ENCODE results near the gene STAT6.

STAT6 gene

DNA sequence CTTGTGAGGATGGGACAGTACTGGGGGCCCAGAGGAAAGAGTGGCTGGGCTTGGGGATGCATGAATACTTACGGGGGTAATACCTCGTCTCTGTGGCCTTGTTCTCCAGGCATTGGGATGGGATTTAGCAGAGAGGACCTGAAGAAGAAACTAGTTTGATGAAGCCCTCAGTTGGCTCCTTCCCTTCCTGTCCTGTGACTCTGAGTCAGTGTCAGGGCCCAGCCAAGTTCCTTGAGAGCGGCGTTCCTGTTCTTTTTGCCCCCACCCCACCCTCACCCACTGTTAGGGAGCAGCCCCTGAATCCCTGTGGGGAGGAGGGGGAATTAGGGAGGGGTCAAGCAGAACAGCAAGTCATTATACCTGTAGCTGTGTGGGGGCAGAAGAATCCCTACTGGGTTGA, 41.5 kb upstream of the STAT6 start:
- Histone ChIP-seq H3K9me3 (ENCODE audit: control insufficient read depth, low read length) (no peaks in the 10 kb centered on the region), H3K4me1 (ENCODE audit: control insufficient read depth, insufficient read depth, low read length) (peaks cover 97% of the 10 kb centered on the region), H3K27me3 (replicated peaks; ENCODE audit: control insufficient read depth, insufficient read depth, low read length) (no peaks in the 10 kb centered on the region), H3K9ac (ENCODE audit: low read length) (peak overlapping the region; percentile 91), H3K36me3 (ENCODE audit: control insufficient read depth, insufficient read depth, low read length, severe bottlenecking) (peaks cover 69% of the 10 kb centered on the region), H3K4me3 (ENCODE audit: low read length) (peak overlapping the region; percentile 36)
- DNase-seq (ENCODE audit: low read depth): peak; percentile 61

DNA sequence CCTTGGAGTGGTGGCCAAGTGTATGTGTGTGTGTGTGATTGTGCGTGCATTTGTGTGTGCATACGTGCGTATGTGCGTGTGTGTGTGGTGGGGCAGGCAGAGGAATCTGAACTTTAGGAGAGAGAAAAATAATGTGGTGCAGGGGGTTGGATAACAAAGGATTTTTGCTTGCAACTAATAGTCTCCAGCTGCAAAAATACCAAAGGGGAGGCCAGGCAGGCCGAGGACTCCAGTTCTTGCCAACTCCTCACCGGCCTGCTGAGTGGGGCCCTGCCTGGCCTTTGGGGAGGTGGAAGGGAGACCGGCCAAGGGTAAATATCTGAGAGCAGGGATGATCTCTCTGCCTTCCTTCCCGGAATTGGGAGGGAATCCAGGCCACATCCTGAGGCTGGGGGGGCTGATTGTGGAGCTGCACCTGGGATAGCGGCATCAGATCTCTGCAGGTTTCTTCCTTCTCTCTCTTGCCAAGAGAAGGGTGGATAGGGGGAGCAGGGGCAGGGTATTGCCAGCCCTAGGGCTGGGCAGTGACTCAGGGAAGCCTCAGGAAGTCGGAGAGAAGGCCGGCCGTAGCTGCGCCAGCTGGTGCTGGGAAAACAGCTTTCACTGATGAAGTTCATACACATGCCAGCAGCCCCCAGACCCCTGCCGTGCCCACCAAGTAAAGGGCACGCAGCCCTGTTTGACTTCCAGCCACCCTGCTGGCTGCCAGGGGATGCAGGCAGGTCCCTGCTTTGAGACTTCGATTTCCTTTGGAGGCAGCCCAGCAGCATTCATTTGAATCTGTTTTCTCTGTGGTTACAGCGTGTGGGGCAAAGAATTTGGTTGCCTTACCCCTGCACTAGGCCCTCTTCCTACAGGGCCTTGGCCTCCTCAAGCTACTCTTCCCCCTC, 40.8 kb upstream of the STAT6 start:
- Histone ChIP-seq H3K9me3 (ENCODE audit: control insufficient read depth, low read length) (no peaks in the 10 kb centered on the region), H3K4me1 (ENCODE audit: control insufficient read depth, insufficient read depth, low read length) (peaks cover 97% of the 10 kb centered on the region), H3K27me3 (replicated peaks; ENCODE audit: control insufficient read depth, insufficient read depth, low read length) (no peaks in the 10 kb centered on the region), H3K36me3 (ENCODE audit: control insufficient read depth, insufficient read depth, low read length, severe bottlenecking) (peaks cover 69% of the 10 kb centered on the region), H3K4me3 (ENCODE audit: low read length) (peak overlapping the region; percentile 54), H3K9ac (ENCODE audit: low read length) (peak overlapping the region; percentile 91)
- DNase-seq (ENCODE audit: low read depth): peak; percentile 89

DNA sequence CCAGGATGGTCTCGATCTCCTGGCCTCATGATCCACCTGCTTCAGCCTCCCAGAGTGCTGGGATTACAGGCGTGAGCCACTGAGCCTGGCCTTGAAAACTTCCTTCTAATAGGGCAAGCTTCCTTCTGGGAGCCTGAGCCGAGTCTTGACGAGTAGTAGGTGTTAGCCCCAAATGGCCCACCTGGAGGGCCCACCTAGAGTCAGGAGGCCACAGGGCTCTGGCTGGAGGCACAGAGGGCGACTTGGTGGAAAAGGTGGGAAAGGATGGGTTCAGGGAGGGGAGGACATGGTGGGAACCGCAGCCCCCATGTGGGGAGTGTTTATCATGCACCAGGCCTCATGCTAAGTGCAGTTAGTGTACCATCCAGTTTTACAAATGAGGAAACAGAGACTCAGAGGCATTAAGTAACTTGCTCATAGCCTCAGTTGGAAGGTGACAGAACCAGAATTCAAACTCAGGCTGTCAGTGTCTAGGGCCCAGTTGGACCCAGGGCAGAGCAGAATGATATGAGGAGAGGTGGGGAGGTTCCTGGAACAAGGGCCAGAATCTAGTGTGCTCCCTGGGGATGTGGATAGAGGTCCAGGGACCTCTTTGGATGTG, 39.3 kb upstream of the STAT6 start:
- Histone ChIP-seq H3K36me3 (ENCODE audit: control insufficient read depth, insufficient read depth, low read length, severe bottlenecking) (peaks cover 69% of the 10 kb centered on the region), H3K4me1 (ENCODE audit: control insufficient read depth, insufficient read depth, low read length) (peaks cover 99% of the 10 kb centered on the region)

DNA sequence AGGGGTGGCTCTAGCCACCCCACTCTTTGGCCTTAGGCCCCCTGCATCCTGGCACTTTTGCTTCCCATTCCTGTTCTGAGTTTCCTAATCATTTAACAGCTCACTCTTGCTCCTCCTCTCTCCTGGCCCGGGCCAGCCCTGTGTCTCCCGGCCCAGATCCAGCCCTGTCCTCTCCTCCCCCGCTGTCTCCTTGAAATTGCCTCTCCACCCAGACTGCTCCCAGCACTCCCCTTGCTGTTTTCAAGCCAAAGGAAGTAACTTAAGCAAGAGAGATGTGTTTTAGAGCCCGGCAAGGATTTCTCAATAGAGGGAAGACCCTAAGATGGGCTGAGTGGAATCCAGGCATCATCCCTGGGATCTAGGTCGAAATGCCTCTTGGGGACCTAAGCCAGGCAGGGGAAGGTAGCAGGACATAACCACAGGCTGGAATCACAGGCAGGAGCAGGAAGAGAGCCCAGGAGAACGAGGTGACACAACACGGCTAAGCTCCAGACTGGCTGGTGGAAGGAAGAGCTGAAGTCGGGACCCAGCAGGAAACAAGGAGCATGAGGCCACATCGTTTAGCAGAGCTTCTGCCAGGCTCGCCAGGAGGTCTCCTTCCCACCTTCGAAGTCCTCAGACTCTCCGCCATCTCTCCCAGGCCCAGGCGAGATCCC, 38.2 kb upstream of the STAT6 start:
- Histone ChIP-seq H3K9me3 (ENCODE audit: control insufficient read depth, low read length) (no peaks in the 10 kb centered on the region), H3K36me3 (ENCODE audit: control insufficient read depth, insufficient read depth, low read length, severe bottlenecking) (peaks cover 69% of the 10 kb centered on the region)
- DNase-seq (ENCODE audit: low read depth): peak; percentile 86

More for the DNA sequence above, 39.3 kb upstream of the STAT6 start:
- DNase-seq (ENCODE audit: low read depth): no peak
- Histone ChIP-seq H3K9me3 (ENCODE audit: control insufficient read depth, low read length) (no peaks in the 10 kb centered on the region), H3K4me3 (ENCODE audit: low read length) (peak overlapping the region; percentile 54), H3K9ac (ENCODE audit: low read length) (peak overlapping the region; percentile 91), H3K27me3 (replicated peaks; ENCODE audit: control insufficient read depth, insufficient read depth, low read length) (no peaks in the 10 kb centered on the region)

DNA sequence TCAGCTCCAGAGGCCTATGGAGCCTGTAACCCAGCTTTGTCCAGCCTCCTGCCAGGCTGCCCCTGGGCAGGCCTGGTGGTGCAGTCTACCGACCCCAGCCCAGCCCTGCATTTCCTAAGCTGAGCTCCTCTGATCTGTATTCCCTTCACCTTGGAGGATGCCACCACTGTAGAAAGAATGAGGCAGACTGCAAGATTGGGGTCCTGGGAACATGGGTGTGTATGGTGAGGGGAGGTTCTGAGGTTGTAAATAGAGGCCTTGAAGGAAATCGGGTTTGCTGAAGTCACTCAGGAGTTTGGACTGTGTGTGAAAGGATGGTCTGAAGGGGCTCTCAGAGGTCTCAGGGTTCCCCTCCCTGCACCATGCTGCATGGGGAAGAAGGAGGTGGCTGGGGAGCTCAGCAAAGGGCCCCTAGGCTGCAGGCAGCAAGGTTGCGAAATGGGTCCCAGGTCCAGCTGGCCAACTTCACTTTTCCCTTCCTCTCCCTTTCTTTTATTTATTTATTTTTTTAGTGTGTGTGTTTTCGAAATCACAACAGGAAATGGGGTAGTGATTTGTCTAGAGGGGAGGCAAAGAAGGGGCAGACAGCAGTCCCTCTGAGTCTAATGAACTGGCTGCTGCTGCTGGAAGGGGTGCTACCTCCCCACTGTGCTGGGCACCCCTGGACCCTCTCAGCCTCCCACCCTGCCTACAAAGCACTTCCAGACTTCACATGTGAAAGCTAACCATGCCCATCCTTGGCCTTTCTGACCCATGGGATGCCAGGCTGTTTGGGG, 37.5 kb upstream of the STAT6 start:
- H3K4me1 ChIP-seq (ENCODE audit: control insufficient read depth, insufficient read depth, low read length): peaks cover 99% of the 10 kb centered on the region
- H3K4me3 ChIP-seq (ENCODE audit: low read length): peak overlapping the region; percentile 60
- peaks cover 69% of the 10 kb centered on the region for H3K36me3 ChIP-seq (ENCODE audit: control insufficient read depth, insufficient read depth, low read length, severe bottlenecking)
- H3K9ac ChIP-seq (ENCODE audit: low read length): peak overlapping the region; percentile 89
- no peaks in the 10 kb centered on the region for H3K27me3 ChIP-seq (replicated peaks; ENCODE audit: control insufficient read depth, insufficient read depth, low read length)
- no peaks in the 10 kb centered on the region for H3K9me3 ChIP-seq (ENCODE audit: control insufficient read depth, low read length)
- DNase-seq (ENCODE audit: low read depth): peak; percentile 92

More for the DNA sequence above, 38.2 kb upstream of the STAT6 start:
- Histone ChIP-seq H3K9ac (ENCODE audit: low read length) (peak overlapping the region; percentile 89), H3K4me3 (ENCODE audit: low read length) (peak overlapping the region; percentile 60), H3K4me1 (ENCODE audit: control insufficient read depth, insufficient read depth, low read length) (peaks cover 99% of the 10 kb centered on the region), H3K27me3 (replicated peaks; ENCODE audit: control insufficient read depth, insufficient read depth, low read length) (no peaks in the 10 kb centered on the region)

DNA sequence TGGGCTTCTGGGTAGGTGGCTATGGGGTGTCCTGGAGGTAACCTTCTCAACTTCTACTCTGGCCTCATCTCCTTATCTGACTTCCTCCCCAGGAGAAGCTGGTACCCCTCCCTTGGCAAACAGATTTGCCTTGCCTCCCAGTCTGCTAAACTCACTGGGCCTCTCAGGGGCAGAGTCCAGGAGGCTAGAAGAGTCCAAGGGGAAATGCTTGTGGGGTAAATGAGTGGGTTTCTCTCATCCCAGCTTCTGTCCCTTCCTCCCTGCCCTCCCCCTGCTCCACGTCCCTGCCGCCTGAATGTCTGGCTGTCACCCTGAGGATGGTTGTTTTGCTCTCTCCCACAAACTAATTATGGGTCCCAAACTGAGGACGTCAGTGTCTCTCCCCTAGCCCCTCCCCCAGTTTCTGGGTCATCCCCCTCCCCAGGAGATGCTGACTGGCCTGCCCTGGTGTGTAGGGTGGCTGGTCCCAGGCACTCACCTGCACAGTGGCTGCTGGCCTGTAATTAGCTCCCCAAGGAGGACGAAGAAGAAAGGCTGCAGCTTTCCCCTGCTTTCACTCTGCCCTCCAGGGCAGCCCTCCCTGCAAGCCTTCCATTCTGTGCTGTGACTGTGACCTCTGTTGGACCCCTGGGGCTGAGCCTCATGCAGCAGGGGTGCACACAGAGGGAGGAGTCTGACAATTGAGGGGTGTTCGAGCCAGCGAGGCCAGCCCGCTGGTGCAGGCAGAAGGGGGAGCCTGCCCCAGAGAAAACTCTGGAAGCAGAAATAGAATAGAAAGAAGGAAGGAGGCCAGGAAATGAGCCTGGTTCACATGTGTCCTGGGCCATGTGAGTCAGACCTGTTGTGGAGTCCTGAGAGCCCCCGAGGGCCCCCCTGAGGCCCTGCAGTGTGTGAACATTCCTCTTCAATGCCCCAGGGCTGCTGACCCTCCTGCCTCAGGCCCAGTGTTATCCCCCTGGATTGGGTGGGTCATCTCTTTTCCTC, 36.1 kb upstream of the STAT6 start, which contains the start of gene LRP1-AS:
TSS of gene LRP1-AS (minus strand) at position 659 of the 984 bp plus-strand sequence.
- Histone ChIP-seq H3K4me1 (ENCODE audit: control insufficient read depth, insufficient read depth, low read length) (peaks cover 99% of the 10 kb centered on the region), H3K36me3 (ENCODE audit: control insufficient read depth, insufficient read depth, low read length, severe bottlenecking) (peaks cover 76% of the 10 kb centered on the region), H3K27me3 (replicated peaks; ENCODE audit: control insufficient read depth, insufficient read depth, low read length) (no peaks in the 10 kb centered on the region), H3K4me3 (ENCODE audit: low read length) (peak within 1 kb of the TSS; percentile 53), H3K9me3 (ENCODE audit: control insufficient read depth, low read length) (no peaks in the 10 kb centered on the region), H3K9ac (ENCODE audit: low read length) (peak within 1 kb of the TSS; percentile 89)
- peak; percentile 55 for DNase-seq (ENCODE audit: low read depth)

DNA sequence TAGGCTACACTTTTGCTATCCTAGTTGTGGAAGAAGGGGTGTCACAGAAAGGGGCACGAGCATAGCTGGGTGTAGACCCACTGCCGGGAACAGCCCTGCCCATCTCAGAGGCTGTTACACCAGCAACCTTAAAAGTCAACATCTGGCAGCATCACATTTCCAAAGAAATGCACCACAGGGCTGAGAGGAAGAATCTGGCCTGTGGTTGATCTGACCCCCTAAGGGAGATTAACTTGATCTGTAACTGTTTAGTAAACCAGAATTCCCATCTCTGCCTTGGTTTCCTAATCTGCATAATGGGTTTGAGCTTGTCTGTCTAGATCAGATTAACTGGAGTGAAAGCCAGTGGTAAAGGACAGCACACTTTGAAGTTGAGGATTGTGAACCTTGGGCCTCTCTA, 34.9 kb upstream of the STAT6 start:
- DNase-seq (ENCODE audit: low read depth): peak; percentile 60
- H3K4me3 ChIP-seq (ENCODE audit: low read length): peak overlapping the region; percentile 43
- H3K4me1 ChIP-seq (ENCODE audit: control insufficient read depth, insufficient read depth, low read length): peaks cover 99% of the 10 kb centered on the region
- no peaks in the 10 kb centered on the region for H3K27me3 ChIP-seq (replicated peaks; ENCODE audit: control insufficient read depth, insufficient read depth, low read length)
- H3K9me3 ChIP-seq (ENCODE audit: control insufficient read depth, low read length): no peaks in the 10 kb centered on the region
- H3K36me3 ChIP-seq (ENCODE audit: control insufficient read depth, insufficient read depth, low read length, severe bottlenecking): peaks cover 87% of the 10 kb centered on the region
- peak overlapping the region; percentile 89 for H3K9ac ChIP-seq (ENCODE audit: low read length)

DNA sequence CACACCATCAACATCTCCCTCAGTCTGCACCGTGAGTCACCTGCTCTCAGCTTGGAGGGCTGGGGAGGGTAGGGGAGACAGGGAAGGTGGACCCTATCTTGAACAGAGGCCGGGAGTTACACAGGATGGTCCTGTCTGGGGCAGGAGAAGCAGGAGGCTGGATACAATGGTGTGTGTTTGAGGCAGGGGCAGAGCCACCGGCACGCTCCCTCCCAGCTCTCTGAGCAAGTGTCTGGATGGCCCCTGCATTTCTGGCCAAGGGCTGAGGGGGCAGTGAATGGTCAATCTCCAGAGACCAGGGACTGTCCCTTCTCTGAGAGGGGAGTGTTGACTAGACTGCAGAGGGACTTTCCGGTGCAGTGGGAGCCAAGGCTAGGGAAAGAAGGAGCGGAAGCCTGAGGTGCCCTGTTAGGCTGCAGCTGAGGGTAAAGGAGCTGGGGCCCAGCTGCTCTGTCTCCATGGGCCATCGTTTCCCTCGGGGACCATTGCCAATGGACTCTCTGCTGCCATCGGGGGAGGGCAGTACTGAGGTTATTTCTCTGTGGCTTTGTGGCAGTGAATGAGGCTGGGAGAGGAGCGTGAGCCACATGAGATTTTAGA, 34.4 kb upstream of the STAT6 start:
- H3K9me3 ChIP-seq (ENCODE audit: control insufficient read depth, low read length): no peaks in the 10 kb centered on the region
- peak overlapping the region; percentile 43 for H3K4me3 ChIP-seq (ENCODE audit: low read length)
- H3K27me3 ChIP-seq (replicated peaks; ENCODE audit: control insufficient read depth, insufficient read depth, low read length): no peaks in the 10 kb centered on the region
- peaks cover 97% of the 10 kb centered on the region for H3K4me1 ChIP-seq (ENCODE audit: control insufficient read depth, insufficient read depth, low read length)
- DNase-seq (ENCODE audit: low read depth): no peak
- H3K9ac ChIP-seq (ENCODE audit: low read length): peak overlapping the region; percentile 89
- peaks cover 88% of the 10 kb centered on the region for H3K36me3 ChIP-seq (ENCODE audit: control insufficient read depth, insufficient read depth, low read length, severe bottlenecking)

DNA sequence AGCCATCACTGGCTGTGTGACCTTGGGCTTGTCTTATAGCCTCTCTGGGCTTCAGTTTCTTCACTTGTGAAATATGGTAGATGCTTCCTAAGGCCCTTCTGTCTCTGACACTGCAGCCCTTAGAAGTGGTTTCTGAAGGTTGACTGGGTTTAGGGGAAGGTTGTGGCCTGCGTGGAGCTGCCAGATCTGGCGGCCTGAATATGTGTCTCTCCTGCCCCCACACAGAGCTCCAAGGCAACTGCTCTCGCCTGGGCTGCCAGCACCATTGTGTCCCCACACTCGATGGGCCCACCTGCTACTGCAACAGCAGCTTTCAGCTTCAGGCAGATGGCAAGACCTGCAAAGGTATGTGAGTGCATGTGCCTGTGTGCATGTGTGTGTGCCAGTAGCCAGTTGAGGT, 32.3 kb upstream of the STAT6 start:
- Histone ChIP-seq H3K4me3 (ENCODE audit: low read length) (no peak overlapping the region), H3K36me3 (ENCODE audit: control insufficient read depth, insufficient read depth, low read length, severe bottlenecking) (peaks cover 97% of the 10 kb centered on the region), H3K27me3 (replicated peaks; ENCODE audit: control insufficient read depth, insufficient read depth, low read length) (no peaks in the 10 kb centered on the region), H3K4me1 (ENCODE audit: control insufficient read depth, insufficient read depth, low read length) (peaks cover 97% of the 10 kb centered on the region), H3K9ac (ENCODE audit: low read length) (peak overlapping the region; percentile 89), H3K9me3 (ENCODE audit: control insufficient read depth, low read length) (no peaks in the 10 kb centered on the region)
- DNase-seq (ENCODE audit: low read depth): no peak

All from adipocyte (in vitro differentiated cells).